ENCODE measurements around the gene TMEM88. TPM values are rescaled to one million over a fixed set of nuclear protein-coding genes. Genes with fewer than 3 reads are reported as not detected.
A peak's percentile ranks its signal among the peaks of the same experiment; 100 is the strongest.

Gene TMEM88
- total and polyA plus RNA-seq, 2 of the 13 experiments (the other 11 are each of a cell fraction or from before 2014, with no cell fraction given) = 0.31 to 0.66 TPM

- TF ChIP-seq TAF15 (IDR thresholded peaks at IDR 0.05; ENCODE audit: low read depth, low read length, poor library complexity, severe bottlenecking) (no peak), SIN3A (IDR thresholded peaks at IDR 0.05; ENCODE audit: borderline replicate concordance, low read depth, low read length) (peak; percentile 77; the same call in 1 of the 2 replicates), MTA3 (CRISPR knock-in tag; IDR thresholded peaks at IDR 0.05) (no peak), LRRFIP1 (CRISPR knock-in tag; conservative IDR thresholded peaks at IDR 0.05) (no peak), ZNF12 (CRISPR knock-in tag; IDR thresholded peaks at IDR 0.05) (no peak), KDM2A (CRISPR knock-in tag; IDR thresholded peaks at IDR 0.05; ENCODE audit: borderline replicate concordance, low read depth) (peak; percentile 85; the same call in 1 of the 2 replicates), ATM (IDR thresholded peaks at IDR 0.05; ENCODE audit: borderline replicate concordance) (no peak), NFE2 (CRISPR knock-in tag; IDR thresholded peaks at IDR 0.05) (no peak), MZF1 (CRISPR knock-in tag; IDR thresholded peaks at IDR 0.05; ENCODE audit: borderline replicate concordance) (no peak), EEA1 (CRISPR knock-in tag; IDR thresholded peaks at IDR 0.05; ENCODE audit: borderline replicate concordance) (no peak), TSC22D2 (CRISPR knock-in tag; IDR thresholded peaks at IDR 0.05; ENCODE audit: borderline replicate concordance) (no peak), THAP9 (CRISPR knock-in tag; IDR thresholded peaks at IDR 0.05; ENCODE audit: borderline replicate concordance) (no peak), ZNF124 (CRISPR knock-in tag; IDR thresholded peaks at IDR 0.05) (no peak), ZEB1 (IDR thresholded peaks at IDR 0.05; ENCODE audit: insufficient replicate concordance, low read depth) (no peak), ZIK1 (CRISPR knock-in tag; IDR thresholded peaks at IDR 0.05; ENCODE audit: borderline replicate concordance, low read depth) (no peak), HHEX (CRISPR knock-in tag; IDR thresholded peaks at IDR 0.05) (no peak), ESRRA (CRISPR knock-in tag; IDR thresholded peaks at IDR 0.05; ENCODE audit: low read depth) (no peak), PAX8 (CRISPR knock-in tag; IDR thresholded peaks at IDR 0.05; ENCODE audit: borderline replicate concordance) (no peak), PRDM4 (CRISPR knock-in tag; IDR thresholded peaks at IDR 0.05; ENCODE audit: borderline replicate concordance) (no peak), MEF2D (CRISPR knock-in tag; IDR thresholded peaks at IDR 0.05) (no peak), PPARG (CRISPR knock-in tag; conservative IDR thresholded peaks at IDR 0.05) (no peak), ZNF430 (CRISPR knock-in tag; IDR thresholded peaks at IDR 0.05) (no peak), CC2D1A (CRISPR knock-in tag; IDR thresholded peaks at IDR 0.05) (no peak), SCMH1 (CRISPR knock-in tag; IDR thresholded peaks at IDR 0.05; ENCODE audit: borderline replicate concordance) (no peak), ZNF274 (CRISPR knock-in tag; IDR thresholded peaks at IDR 0.05) (no peak)
These were observed 12.9 kb upstream of the TMEM88 start (continued) for GRCh38 chr17:7841915-7842379.

Measured in HepG2 (cell line).